ENCODE results near the gene GALNT18. TPM values are rescaled to one million over a fixed set of nuclear protein-coding genes. Genes with fewer than 3 reads are reported as not detected.

The GALNT18 gene
- total and polyA plus RNA-seq, 2 donors (not counting 3 experiments of a cell fraction or from before 2014, with no cell fraction given) = 0.17 to 0.18 TPM

DNA sequence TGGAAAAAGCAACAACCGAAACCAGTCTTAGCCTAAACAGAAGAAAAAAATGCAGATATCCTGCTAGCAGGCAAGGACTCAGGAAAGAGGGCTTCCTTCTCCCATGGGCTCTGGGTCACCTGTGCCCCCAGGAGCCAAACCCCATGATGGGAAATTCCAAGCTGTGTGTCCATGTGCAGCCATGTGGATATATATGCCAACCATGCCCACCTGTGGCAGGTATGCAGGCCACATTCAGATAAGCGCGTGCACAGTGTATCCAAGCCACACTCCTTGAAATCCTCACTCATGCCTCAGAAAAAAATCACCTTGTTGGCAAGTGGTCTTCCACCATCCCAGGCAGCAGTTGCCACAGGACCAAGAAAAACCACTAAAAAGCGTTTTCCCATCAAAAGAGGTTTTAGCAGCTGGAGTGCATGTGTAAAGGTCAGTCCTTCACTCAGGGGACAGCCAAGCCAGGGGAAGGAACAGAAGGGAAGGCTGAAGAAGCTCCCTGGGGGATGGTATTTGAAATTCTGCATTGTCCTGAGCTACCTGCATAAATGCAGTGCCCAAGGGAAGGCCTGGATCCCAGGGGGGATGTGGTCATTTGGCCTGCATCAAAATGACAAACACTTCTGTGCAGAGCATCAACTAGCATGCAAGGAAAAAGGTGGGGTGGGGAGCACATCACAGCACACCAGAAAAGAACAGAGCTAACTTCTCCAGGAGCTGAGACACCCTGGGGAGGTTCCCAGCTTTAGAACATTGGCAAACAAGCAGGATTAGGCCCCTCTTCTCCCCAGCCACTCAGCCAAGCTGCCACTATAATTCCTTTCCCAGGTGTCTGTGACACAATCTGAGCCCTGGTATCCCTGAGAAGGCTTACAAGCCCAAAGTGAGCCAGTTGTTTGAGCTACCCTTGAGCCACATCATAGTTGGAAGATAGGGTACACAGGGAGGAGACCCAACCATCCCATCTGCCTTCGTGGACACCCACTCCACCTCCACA is 76.2 kb downstream of the GALNT18 start:
- ChIA-PET POLR2A (no interaction called here), CTCF (interaction anchor here (1.1 kb wide), 1 partner anchor 9 kb away, joined by 3 read pairs; no protein-coding TSS in a partner anchor)
- H3K4me3 ChIP-seq (replicated peaks in 1 of 3; ENCODE audit: insufficient read depth in 1 of 3, low read depth in 1 of 3, low read length in 3 of 3) = no peak overlapping the region
- no peaks in the 10 kb centered on the region for H3K9me1 ChIP-seq (replicated peaks; ENCODE audit: control insufficient read depth, extremely low read depth, insufficient read depth, low read length)
- TF ChIP-seq POLR2A (IDR thresholded peaks at IDR 0.05; ENCODE audit: low read depth, low read length) = no peak
- no peak for DNase-seq (ENCODE audit: low read depth, low spot score)
- no peaks in the 10 kb centered on the region for H3K36me3 ChIP-seq (ENCODE audit: control insufficient read depth in 2 of 2, extremely low read depth in 1 of 2, insufficient read depth in 2 of 2, low read length in 2 of 2)
- FAIRE-seq = no peak
- no peaks in the 10 kb centered on the region for H3K4me1 ChIP-seq (ENCODE audit: control insufficient read depth, extremely low read depth, insufficient read depth, low read length)
- no peaks in the 10 kb centered on the region for H3K27me3 ChIP-seq (ENCODE audit: control insufficient read depth in 2 of 2, insufficient read depth in 2 of 2, low read length in 2 of 2)
- no peaks in the 10 kb centered on the region for H3K79me2 ChIP-seq (ENCODE audit: control insufficient read depth, insufficient read depth, low read length)
- H3K27ac ChIP-seq (ENCODE audit: insufficient read depth, low read depth, low read length) = no peak overlapping the region
- H4K20me1 ChIP-seq (replicated peaks; ENCODE audit: control insufficient read depth, extremely low read depth, insufficient read depth, low read length) = no peaks in the 10 kb centered on the region
- H2AFZ ChIP-seq (ENCODE audit: low read depth, low read length) = no peak overlapping the region
- no TSS peak for BruUV-seq (replicated peaks)
- dilution Hi-C loops (cut with MboI; ENCODE audit: extremely low pct_ligation_motif_present, low sequenced_read_pairs) = no loop called here
- no peak overlapping the region for H3K4me2 ChIP-seq (ENCODE audit: insufficient read depth, low read length)
- no peaks in the 10 kb centered on the region for H3K9me3 ChIP-seq (replicated peaks; ENCODE audit: control insufficient read depth, insufficient read depth, low read length)
- no peak overlapping the region for H3K9ac ChIP-seq (replicated peaks; ENCODE audit: extremely low read depth, insufficient read depth, low read length)
- intact Hi-C loops (cut with micrococcal nuclease) = no loop called here

DNA sequence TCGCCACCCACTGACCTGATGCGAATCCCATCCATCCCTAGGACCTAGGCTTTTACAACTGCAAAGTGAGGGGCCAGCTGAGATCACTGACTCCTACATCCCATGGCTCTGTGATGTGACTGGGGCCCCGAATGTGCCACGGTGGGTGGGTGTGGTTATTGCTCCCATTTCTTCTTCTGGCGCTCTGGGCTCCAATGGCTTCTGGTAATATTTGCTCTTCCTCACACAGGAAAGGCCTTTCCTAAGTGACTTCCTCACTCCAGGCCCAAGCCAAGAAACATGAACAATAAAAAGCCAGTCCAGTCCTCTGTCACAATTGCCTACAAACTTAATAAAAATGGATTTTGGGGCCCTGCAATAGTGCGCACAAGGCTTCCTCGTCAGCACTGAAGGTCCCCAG is 78.1 kb downstream of the GALNT18 start:
- TF ChIP-seq FOS (IDR thresholded peaks at IDR 0.05; ENCODE audit: borderline replicate concordance, insufficient read depth, low read length) (no peak), POLR2AphosphoS5 (IDR thresholded peaks at IDR 0.05; ENCODE audit: insufficient read depth, low read depth, low read length) (no peak), GATA2 (IDR thresholded peaks at IDR 0.05; ENCODE audit: insufficient read depth, insufficient read length, low read depth, low read length) (no peak), POLR2A (IDR thresholded peaks at IDR 0.05; ENCODE audit: low read depth, low read length) (no peak), JUN (IDR thresholded peaks at IDR 0.05; ENCODE audit: borderline replicate concordance, insufficient read depth, insufficient read length, low read depth) (no peak), EZH2 (IDR thresholded peaks at IDR 0.05; ENCODE audit: borderline replicate concordance, low read depth, low read length, severe bottlenecking) (no peak), MYC (IDR thresholded peaks at IDR 0.05; ENCODE audit: low read depth, low read length) (no peak)
- TF ChIP-seq, protein P1, sequence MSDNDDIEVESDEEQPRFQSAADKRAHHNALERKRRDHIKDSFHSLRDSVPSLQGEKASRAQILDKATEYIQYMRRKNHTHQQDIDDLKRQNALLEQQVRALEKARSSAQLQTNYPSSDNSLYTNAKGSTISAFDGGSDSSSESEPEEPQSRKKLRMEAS (IDR thresholded peaks at IDR 0.05; ENCODE audit: insufficient read depth, insufficient read length) = no peak
- TF ChIP-seq, protein P2, sequence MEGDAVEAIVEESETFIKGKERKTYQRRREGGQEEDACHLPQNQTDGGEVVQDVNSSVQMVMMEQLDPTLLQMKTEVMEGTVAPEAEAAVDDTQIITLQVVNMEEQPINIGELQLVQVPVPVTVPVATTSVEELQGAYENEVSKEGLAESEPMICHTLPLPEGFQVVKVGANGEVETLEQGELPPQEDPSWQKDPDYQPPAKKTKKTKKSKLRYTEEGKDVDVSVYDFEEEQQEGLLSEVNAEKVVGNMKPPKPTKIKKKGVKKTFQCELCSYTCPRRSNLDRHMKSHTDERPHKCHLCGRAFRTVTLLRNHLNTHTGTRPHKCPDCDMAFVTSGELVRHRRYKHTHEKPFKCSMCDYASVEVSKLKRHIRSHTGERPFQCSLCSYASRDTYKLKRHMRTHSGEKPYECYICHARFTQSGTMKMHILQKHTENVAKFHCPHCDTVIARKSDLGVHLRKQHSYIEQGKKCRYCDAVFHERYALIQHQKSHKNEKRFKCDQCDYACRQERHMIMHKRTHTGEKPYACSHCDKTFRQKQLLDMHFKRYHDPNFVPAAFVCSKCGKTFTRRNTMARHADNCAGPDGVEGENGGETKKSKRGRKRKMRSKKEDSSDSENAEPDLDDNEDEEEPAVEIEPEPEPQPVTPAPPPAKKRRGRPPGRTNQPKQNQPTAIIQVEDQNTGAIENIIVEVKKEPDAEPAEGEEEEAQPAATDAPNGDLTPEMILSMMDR (IDR thresholded peaks at IDR 0.05; ENCODE audit: extremely low read depth in 1 of 2, insufficient read depth in 1 of 2, low read depth in 1 of 2, low read length in 2 of 2) = no peak
- no peaks in the 10 kb centered on the region for H3K9me1 ChIP-seq (replicated peaks; ENCODE audit: control insufficient read depth, extremely low read depth, insufficient read depth, low read length)
- H3K4me2 ChIP-seq (ENCODE audit: insufficient read depth, low read length) = no peak overlapping the region
- no peak overlapping the region for H3K27ac ChIP-seq (ENCODE audit: insufficient read depth, low read depth, low read length)
- H3K9ac ChIP-seq (replicated peaks; ENCODE audit: extremely low read depth, insufficient read depth, low read length) = no peak overlapping the region
- no peaks in the 10 kb centered on the region for H3K79me2 ChIP-seq (ENCODE audit: control insufficient read depth, insufficient read depth, low read length)
- intact Hi-C loops (cut with micrococcal nuclease) = no loop called here
- H3K4me3 ChIP-seq (replicated peaks in 1 of 3; ENCODE audit: insufficient read depth in 1 of 3, low read depth in 1 of 3, low read length in 3 of 3) = no peak overlapping the region
- H3K27me3 ChIP-seq (ENCODE audit: control insufficient read depth in 2 of 2, insufficient read depth in 2 of 2, low read length in 2 of 2) = no peaks in the 10 kb centered on the region
- H3K4me1 ChIP-seq (ENCODE audit: control insufficient read depth, extremely low read depth, insufficient read depth, low read length) = no peaks in the 10 kb centered on the region
- DNase-seq (ENCODE audit: low read depth, low spot score) (no peak), FAIRE-seq (no peak)
- no peaks in the 10 kb centered on the region for H3K36me3 ChIP-seq (ENCODE audit: control insufficient read depth in 2 of 2, extremely low read depth in 1 of 2, insufficient read depth in 2 of 2, low read length in 2 of 2)
- no TSS peak for BruUV-seq (replicated peaks)
- dilution Hi-C loops (cut with MboI; ENCODE audit: extremely low pct_ligation_motif_present, low sequenced_read_pairs) = no loop called here
- ChIA-PET POLR2A (no interaction called here), CTCF (no interaction called here)
- H4K20me1 ChIP-seq (replicated peaks; ENCODE audit: control insufficient read depth, extremely low read depth, insufficient read depth, low read length) = no peaks in the 10 kb centered on the region
- no peak overlapping the region for H2AFZ ChIP-seq (ENCODE audit: low read depth, low read length)
- H3K9me3 ChIP-seq (replicated peaks; ENCODE audit: control insufficient read depth, insufficient read depth, low read length) = no peaks in the 10 kb centered on the region

All from endothelial cell of umbilical vein (primary cell).